HL-60 (cell line): Measurements from ENCODE around the gene RNASE1.

ENCODE experiments used
- DNase-seq, 2 experiments: peaks; one replicate each; pipeline ENCODE4 v3.0.0-alpha.2; 2010 to 2020; ENCODE audit warnings: low read depth in 1 of 2, low spot score in 1 of 2
- H3K27ac ChIP-seq: fragments of 250-450 bp; sonication (Bioruptor Pico); replicated peaks from 2 replicates; pipeline ENCODE4 v1.5.1; 2020; ENCODE audit warnings: mild to moderate bottlenecking, moderate library complexity
- H3K27me3 ChIP-seq: fragments of 250-450 bp; sonication (Bioruptor Pico); 2 replicates; pipeline ENCODE4 v1.5.1; 2021; ENCODE audit warnings: mild to moderate bottlenecking, moderate library complexity; ENCODE audit not compliant: insufficient read depth, poor library complexity, severe bottlenecking
- H3K4me3 ChIP-seq: replicated peaks from 2 replicates; pipeline ENCODE4 v1.5.1; 2011; ENCODE audit warnings: mild to moderate bottlenecking, control low read depth, low read length; ENCODE audit not compliant: insufficient read depth
- CTCF ChIP-seq: IDR thresholded peaks from one replicate; pipeline ENCODE4 v1.5.1; 2011; ENCODE audit warnings: low read length, control low read depth, inconsistent platforms; ENCODE audit not compliant: insufficient read depth
- GABPA ChIP-seq: IDR thresholded peaks from 2 replicates; pipeline ENCODE4 v1.6.1; 2012; ENCODE audit warnings: low read depth
- POLR2AphosphoS5 ChIP-seq: IDR thresholded peaks from 2 replicates; pipeline ENCODE4 v1.6.1; 2012; ENCODE audit warnings: low read depth
- REST ChIP-seq: IDR thresholded peaks from 2 replicates; pipeline ENCODE4 v1.6.1; 2012; ENCODE audit warnings: low read depth; ENCODE audit not compliant: insufficient replicate concordance
- SPI1 ChIP-seq: IDR thresholded peaks from 2 replicates; pipeline ENCODE4 v1.6.1; 2012; ENCODE audit warnings: low read depth, mild to moderate bottlenecking, borderline replicate concordance

The RNASE1 gene

GRCh38 chr14:20805485-20805884 lies 2.8 kb upstream of the RNASE1 start:
- Histone ChIP-seq H3K4me3 (no peak overlapping the region), H3K27ac (no peak overlapping the region), H3K27me3 (no peaks in the 10 kb centered on the region)
- no peak for TF ChIP-seq GABPA
- TF ChIP-seq CTCF = no peak
- no peak for TF ChIP-seq POLR2AphosphoS5
- no peak for TF ChIP-seq REST
- no peak for TF ChIP-seq SPI1
- no peak for DNase-seq

GRCh38 chr14:20803223-20803622 lies 579 bp upstream of the RNASE1 start:
- no peak for DNase-seq
- no peak overlapping the region for H3K4me3 ChIP-seq
- TF ChIP-seq POLR2AphosphoS5 = no peak
- no peak for TF ChIP-seq SPI1
- TF ChIP-seq REST = no peak
- no peak for TF ChIP-seq GABPA
- H3K27ac ChIP-seq = no peak overlapping the region
- no peaks in the 10 kb centered on the region for H3K27me3 ChIP-seq

- no peak overlapping the region for H3K4me3 ChIP-seq
- TF ChIP-seq GABPA (no peak), REST (no peak), POLR2AphosphoS5 (no peak), SPI1 (no peak), CTCF (no peak)
- no peak for DNase-seq
- H3K27ac ChIP-seq = no peak overlapping the region
- no peaks in the 10 kb centered on the region for H3K27me3 ChIP-seq
Measured at GRCh38 chr14:20801726-20802125, 918 bp downstream of the RNASE1 start.
